NCI-H460 (cell line): ENCODE results near the gene CPXCR1. TPM values are rescaled to one million over a fixed set of nuclear protein-coding genes. Genes with fewer than 3 reads are reported as not detected.
"Not testable (repeated sequence)": the region's sequence is repeated elsewhere in the genome, so short reads cannot be mapped to it uniquely, and the experiment has no call there.

Experiments used
- DNase-seq: peaks from one replicate; pipeline ENCODE4 v3.0.0-alpha.2; 2016; ENCODE audit warnings: low read depth; ENCODE audit errors: extremely low read depth
- polyA plus RNA-seq: library from polyadenylated mRNA; depleted of rRNA; stranded (reverse); fragments of >200 nt; gene quantifications from 2 replicates; pipeline ENCODE4 v1.2.3, GENCODE V29; 2014; cell fraction: nucleus; rRNA removed
- total RNA-seq: library from RNA; depleted of rRNA; stranded (reverse); fragments of >200 nt; shearing (Covaris generic); gene quantifications from 2 replicates; pipeline ENCODE4 v1.2.3, GENCODE V29; 2014; rRNA removed

Gene CPXCR1
- not detected in 2 replicates for total RNA-seq
- not detected in 2 replicates for polyA plus RNA-seq

GRCh38 chrX:88746925-88747324, at the start of gene CPXCR1:
Gene CPXCR1, plus strand, starts transcription at chrX:88747225. Its CDS starts 6,190 bp downstream, at chrX:88753415.
- DNase-seq: no peak

DNA sequence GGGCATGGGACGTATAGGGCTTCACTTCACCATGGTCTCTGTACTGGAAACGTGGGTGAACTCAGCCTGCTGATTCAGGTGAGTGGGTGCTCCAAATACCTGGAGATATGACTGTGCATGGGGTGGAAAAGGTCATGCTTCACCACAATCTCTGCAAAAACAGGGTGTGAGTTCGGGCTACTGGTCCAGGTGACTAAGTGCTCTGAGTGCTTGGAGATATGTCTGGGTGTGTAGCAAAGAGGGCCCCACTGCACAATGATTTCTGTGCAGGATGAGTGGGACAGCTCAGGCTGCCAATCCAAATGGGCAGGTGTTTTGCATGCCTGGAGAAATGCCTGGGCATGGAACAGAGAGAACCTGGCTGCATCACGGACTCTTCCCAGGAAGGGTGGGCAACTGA, 11.2 kb upstream of the CPXCR1 start:
- no peak for DNase-seq

DNA sequence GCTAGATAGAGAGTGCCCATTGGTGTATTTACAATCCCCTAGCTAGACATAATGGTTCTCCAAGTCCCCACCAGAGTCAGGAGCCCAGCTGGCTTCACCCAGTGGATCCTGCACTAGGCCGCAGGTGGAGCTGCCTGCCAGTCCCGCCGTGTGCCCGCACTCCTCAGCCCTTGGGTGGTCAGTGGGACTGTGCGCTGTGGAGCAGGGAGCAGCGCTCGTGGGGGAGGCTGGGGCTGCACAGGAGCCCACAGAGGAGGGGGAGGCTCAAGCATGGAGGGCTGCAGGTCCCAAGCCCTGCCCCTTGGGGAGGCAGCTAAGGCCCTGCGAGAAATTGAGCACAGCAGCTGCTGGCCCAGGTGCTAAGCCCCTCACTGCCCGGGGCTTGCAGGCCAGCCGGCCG, 810 bp upstream of the CPXCR1 start:
- not testable (repeated sequence) for DNase-seq

- not testable (repeated sequence) for DNase-seq
Observed at GRCh38 chrX:88752339-88752738, 5.3 kb downstream of the CPXCR1 start.

- DNase-seq: no peak
Observed at GRCh38 chrX:88789825-88790224, 42.8 kb downstream of the CPXCR1 start.
